ENCODE data around the gene DPP6.

DNA sequence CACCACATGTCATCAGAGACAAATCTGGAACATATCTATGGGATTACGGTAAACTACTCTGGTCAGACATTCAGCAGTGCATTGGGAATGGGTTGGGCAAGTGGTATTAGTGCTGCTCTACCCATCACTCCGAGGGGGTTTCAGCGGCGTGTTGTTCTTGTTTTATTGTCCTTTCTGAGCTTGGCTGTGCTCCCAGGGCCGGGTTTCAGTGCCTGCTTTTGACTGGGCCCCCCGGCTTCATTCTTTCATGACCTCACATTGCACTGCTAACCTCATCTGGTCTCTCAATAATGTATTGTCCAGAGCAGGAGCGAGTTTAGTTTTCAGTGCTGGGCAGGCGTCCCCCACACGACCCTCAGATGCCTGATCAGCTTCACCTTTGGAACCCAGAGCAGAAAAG, 586.1 kb downstream of the DPP6 start:
- TF ChIP-seq, protein P1, sequence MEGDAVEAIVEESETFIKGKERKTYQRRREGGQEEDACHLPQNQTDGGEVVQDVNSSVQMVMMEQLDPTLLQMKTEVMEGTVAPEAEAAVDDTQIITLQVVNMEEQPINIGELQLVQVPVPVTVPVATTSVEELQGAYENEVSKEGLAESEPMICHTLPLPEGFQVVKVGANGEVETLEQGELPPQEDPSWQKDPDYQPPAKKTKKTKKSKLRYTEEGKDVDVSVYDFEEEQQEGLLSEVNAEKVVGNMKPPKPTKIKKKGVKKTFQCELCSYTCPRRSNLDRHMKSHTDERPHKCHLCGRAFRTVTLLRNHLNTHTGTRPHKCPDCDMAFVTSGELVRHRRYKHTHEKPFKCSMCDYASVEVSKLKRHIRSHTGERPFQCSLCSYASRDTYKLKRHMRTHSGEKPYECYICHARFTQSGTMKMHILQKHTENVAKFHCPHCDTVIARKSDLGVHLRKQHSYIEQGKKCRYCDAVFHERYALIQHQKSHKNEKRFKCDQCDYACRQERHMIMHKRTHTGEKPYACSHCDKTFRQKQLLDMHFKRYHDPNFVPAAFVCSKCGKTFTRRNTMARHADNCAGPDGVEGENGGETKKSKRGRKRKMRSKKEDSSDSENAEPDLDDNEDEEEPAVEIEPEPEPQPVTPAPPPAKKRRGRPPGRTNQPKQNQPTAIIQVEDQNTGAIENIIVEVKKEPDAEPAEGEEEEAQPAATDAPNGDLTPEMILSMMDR (conservative IDR thresholded peaks at IDR 0.05 in 1 of 2, IDR thresholded peaks at IDR 0.05 in 1 of 2; ENCODE audit: extremely low read depth in 1 of 2, insufficient read depth in 1 of 2, low read depth in 1 of 2, low read length in 2 of 2): no peak
- TF ChIP-seq EZH2 (IDR thresholded peaks at IDR 0.05; ENCODE audit: borderline replicate concordance, low read length): no peak
